ENCODE results near the gene GNB3. TPM values are rescaled to one million over a fixed set of nuclear protein-coding genes. Genes with fewer than 3 reads are reported as not detected.

Gene GNB3
- 2.1 to 2.7 TPM (median 2.3 TPM) in 5 replicates for total RNA-seq (2022; extraction: Qiagen RNA extraction; ENCODE audit: low read depth)

DNA sequence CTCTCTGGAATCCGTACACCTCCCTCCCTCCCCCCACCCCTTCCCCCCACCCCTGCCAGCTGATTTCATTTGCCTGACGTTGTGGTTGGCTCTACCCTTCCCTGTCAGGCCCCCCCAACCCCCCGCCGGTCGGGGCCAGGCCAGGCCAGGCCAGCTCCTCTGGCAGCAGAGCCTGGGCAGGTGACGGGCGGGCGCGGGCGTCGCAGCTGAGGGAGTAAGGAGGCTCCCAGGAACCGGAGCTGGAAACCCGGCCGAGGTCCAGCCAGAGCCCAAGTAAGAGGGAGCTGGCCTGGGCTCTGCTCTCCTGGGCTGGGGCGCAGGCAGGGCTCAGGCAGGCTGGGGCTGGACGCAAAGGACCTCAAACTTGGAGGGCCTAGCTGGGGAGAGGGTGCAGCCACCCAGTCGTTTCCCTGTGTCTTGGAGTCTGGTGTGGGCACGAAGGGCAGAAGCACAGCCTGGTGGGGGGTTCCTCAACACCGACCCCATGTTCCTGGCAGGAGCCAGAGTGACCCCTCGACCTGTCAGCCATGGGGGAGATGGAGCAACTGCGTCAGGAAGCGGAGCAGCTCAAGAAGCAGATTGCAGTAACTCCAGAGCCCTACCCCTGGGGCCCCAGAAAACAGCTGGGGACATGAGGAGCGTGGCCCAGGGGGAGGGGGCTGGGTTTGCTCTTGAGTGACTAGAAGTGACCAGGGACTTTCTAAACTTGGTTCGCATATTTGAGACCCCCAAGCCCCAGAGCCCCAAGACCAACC lies at the start of gene GNB3:
Gene GNB3, plus strand, starts transcription at position 165 of the 755 bp plus-strand sequence. Its CDS starts 363 bp downstream, at position 528.

DNA sequence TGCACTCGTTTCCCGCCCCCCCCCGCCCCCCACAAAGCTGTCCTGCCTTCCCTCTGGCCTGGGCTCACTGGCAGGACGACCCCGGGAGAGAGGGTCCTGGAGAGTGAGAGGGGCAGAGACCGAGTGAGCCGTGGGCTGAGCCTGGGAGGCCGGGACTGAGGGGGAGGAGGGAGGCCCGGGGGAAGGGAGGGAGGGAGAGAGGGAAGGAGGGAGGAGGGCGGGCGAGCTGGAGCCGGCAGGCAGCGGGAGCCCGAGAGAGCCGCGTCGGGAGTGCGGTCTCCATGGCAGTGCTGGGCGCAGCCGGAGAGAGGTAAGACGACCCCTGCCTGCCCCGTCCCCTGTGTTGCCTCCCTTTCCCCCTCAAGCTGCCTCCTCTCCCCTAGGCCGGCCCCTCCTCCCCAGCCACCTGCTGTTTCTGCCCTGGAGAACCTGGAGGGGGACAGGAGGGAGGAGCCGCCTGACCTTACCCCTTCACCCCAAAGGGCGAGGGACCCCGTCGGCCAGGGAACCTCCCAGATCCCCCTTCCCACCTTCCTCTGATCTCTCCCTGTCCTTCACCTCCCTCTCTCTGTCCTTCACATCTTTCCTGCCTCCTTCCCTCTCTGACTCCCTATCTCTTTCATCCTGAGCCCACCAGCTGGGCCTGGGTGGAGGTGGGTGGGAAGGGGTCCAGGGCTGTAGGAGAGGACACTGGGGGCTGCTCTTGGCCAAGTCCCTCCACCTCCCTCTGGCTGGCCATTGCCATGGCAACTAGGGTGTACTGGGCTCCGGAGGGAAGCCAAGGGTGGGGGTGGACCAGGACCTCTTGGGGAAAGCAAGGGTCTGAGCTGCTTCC lies 18.9 kb upstream of the GNB3 start, which contains the start of gene GPR162:
Gene GPR162, plus strand, starts transcription at position 231 of the 835 bp plus-strand sequence. CDS start 2,078 bp downstream, outside the sequence.

DNA sequence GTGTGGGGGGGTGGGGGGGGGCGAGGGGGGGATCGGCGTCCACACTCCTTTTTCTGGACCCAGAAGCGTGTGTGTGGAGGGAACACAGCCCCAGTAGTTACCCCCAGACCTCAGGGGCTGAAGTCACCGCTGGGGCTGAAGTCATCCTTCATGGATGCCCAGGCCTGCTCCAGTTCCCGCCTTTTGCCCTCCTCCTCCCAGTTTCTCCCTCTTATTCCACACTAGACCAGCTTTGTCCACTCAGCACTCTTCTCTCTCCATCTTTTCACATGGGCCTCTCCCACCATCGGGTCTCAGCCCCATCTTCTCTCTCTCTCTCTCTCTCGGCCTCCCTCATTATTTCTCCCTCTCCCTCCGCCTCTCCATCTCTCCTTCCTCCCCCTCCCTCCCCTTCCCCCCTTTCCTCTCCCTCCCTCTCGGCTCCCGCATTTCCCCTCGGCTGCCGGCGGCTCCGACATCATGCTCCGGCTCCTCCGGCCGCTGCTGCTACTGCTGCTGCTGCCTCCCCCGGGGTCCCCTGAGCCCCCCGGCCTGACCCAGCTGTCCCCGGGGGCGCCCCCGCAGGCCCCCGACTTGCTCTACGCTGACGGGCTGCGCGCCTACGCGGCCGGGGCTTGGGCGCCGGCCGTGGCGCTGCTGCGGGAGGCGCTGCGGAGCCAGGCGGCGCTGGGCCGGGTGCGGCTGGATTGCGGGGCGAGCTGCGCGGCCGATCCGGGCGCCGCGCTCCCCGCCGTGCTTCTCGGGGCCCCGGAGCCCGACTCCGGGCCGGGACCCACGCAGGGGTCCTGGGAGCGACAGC lies 12.5 kb upstream of the GNB3 start, which contains the start of gene P3H3:
Gene P3H3, plus strand, starts transcription at position 426 of the 799 bp plus-strand sequence. Its CDS starts 34 bp downstream, at position 460.

DNA sequence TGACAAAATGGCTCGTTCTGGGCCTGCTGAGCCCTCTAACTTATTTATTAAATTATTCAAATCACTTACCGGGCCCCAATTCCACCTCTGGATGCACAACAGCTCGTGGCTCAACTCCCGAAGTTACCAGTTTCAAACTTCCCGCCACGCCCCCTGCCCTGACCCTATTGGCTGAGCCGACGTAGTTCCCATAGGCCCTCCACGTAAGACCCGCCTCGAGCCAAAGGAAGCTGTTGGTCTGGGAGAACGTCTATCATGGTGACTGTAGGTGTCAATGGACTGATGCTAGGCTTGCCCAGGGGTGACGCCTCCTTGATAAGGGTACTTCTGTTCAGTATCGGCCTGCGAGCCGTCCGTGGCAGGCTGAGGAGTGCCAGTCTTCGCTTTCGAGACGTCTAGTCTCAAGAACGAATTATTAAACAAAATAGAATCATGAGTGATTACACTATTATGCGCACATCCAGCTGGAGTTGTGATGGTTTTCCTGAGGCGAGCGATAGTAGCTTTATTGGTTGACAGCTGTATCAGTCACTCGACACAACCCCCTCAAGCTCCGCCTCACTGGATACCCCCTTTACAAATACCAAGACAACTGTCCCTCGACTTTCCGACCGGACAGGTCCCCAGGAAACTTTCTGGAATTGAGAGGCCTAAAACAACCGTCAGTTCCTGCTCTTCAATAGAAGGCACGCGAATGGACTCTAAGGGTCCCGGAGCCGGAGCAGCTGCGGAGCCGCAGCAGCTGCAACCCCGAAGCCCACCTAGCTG lies 10.6 kb downstream of the GNB3 start, which contains the start of gene CDCA3:
Gene CDCA3, minus strand, starts transcription at position 134 of the 768 bp plus-strand sequence. CDS start 334 bp downstream, outside the sequence.

DNA sequence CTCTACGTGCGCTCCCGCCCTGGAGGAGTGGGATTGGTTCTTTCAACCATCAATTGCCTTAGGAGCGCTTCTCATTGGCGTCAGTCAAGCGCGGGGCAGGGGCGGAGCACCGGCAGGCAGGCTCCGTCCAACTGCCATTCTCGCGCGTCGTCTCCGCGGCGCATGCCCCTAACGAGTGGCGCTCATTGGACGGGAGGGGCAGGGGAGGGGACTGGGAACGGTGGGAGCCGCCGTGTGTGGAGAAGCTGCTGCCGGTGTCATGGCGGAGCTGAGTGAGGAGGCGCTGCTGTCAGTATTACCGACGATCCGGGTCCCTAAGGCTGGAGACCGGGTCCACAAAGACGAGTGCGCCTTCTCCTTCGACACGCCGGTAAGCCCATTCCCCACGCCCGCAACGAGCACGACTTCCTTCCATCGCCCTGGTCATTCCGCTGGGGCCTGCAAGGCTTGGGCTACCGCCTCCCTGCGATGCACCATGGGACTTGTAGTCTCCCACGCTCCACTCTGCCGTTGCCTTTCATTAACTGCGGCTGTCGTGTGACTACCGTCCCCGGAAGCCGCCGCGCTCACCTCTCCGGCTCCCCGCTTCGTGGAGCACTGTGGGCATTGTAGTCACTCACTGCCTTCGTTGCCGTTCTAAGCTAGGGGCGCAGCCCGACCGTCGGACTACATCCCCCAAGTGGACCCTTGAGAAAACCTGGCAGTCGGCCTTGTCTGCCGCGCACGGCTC lies 11.4 kb downstream of the GNB3 start, which contains the start of gene USP5:
Gene USP5, plus strand, starts transcription at position 230 of the 730 bp plus-strand sequence. Its CDS starts 30 bp downstream, at position 260.

DNA sequence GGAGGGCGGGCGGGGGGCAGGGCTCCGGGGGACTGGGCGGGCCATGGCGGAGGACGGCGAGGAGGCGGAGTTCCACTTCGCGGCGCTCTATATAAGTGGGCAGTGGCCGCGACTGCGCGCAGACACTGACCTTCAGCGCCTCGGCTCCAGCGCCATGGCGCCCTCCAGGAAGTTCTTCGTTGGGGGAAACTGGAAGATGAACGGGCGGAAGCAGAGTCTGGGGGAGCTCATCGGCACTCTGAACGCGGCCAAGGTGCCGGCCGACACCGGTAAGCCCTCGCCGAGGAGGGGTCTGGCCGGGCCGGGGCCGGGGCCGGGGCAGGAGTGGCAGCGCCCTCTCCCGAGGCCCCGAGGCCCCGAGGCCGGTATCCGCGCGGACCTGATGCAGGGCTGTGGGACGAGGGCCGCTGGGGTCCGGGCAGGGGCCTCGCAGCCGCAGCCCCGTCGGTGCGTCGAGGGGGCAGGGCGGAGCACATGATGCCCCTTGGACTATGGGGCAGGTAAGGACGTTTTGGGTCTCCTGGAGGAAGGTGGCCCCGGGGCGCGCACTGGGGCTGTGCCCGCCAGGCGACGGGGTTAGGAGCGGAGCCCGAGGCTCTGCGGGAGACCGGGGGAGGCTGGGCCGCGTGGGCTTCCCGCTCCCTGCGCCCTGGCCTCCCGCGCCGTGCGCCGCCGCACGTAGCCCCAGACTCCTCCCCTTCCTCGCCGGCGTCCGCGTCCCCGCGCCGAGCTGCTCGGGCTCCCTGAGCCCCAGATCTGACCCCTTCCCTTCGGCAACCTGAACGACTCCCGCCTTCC lies 26.9 kb downstream of the GNB3 start, which contains the start of gene TPI1:
Gene TPI1, plus strand, starts transcription at position 119 of the 798 bp plus-strand sequence. Its CDS starts 36 bp downstream, at position 155.

DNA sequence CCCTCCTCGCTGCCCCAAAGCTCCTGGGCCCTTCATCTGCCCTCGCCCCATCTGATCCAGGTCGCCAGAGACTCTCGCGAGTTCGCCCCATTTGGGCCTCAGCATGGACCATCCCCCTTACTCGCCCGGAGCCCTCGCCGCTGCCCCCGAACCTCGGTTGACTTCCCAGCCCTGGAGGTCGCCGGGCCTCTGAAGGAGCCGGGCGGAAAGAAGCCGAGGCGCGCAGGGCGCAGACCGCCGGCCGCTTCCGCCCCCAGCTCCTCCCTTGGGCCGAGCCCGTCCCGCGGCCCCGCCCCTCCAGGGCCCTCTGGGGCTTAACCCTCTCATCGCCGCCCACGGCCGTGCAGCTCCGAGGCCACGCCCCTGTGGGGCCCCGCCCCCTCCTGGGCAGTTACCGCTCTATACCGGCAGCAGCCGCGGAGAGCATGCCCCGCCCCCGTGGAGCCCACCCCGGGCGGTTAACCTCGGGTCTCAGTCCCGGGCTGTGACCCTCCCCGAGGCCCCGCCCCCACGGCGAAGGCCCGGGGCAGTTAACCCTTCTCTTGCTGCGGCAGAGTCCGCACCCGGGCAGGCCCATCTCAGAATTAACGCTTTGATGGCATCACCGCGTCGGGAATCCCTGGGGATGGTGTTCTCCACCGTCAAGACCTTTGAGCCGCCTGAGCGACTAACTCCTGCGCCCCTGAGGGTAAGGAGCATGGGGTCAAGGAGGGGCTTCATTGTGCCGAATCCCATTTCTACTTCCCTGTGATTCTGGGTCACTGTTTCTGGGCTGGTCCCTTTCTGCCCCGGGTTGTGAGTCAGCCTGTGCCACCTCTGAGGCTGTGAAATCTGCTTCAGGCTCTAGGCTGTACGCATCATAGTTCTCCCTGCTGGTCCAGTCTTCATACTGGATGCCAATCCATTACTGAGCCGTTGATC lies 32.6 kb downstream of the GNB3 start, which contains the start of gene SPSB2:
Gene SPSB2, minus strand, starts transcription at position 210 of the 921 bp plus-strand sequence. CDS start 402 bp downstream, outside the sequence.

Other genes with a start within 250 kb of the GNB3 start
- gene CHD4, start 233.5 kb upstream of the GNB3 start, total RNA-seq (2022; extraction: Qiagen RNA extraction; ENCODE audit: low read depth) = 60.1 to 82.5 TPM (median 69.6 TPM) in 5 replicates
- gene LPAR5, start 205.0 kb upstream of the GNB3 start, total RNA-seq (2022; extraction: Qiagen RNA extraction; ENCODE audit: low read depth) = 0.42 to 1.1 TPM (median 0.76 TPM) in 5 replicates
- gene ACRBP, start 193.5 kb upstream of the GNB3 start, total RNA-seq (2022; extraction: Qiagen RNA extraction; ENCODE audit: low read depth) = 0.29 to 0.48 TPM (median 0.38 TPM) in 4 of 5 replicates, not detected in the other
- gene ING4, start 177.8 kb upstream of the GNB3 start, total RNA-seq (2022; extraction: Qiagen RNA extraction; ENCODE audit: low read depth) = 11.3 to 18.6 TPM (median 14.4 TPM) in 5 replicates
- 49.6 to 66.0 TPM (median 62.9 TPM) in 5 replicates for gene ZNF384, start 151.6 kb upstream of the GNB3 start, total RNA-seq (2022; extraction: Qiagen RNA extraction; ENCODE audit: low read depth)
- gene PIANP, start 140.1 kb upstream of the GNB3 start, total RNA-seq (2022; extraction: Qiagen RNA extraction; ENCODE audit: low read depth) = 0.68 to 1.3 TPM (median 0.97 TPM) in 5 replicates
- gene COPS7A, start 116.9 kb upstream of the GNB3 start, total RNA-seq (2022; extraction: Qiagen RNA extraction; ENCODE audit: low read depth) = 46.4 to 60.7 TPM (median 58.3 TPM) in 5 replicates
- gene MLF2, start 87.8 kb upstream of the GNB3 start, total RNA-seq (2022; extraction: Qiagen RNA extraction; ENCODE audit: low read depth) = 221 to 313 TPM (median 302 TPM) in 5 replicates
- gene PTMS, start 74.6 kb upstream of the GNB3 start, total RNA-seq (2022; extraction: Qiagen RNA extraction; ENCODE audit: low read depth) = 687 to 1,137 TPM (median 1,048 TPM) in 5 replicates
- gene LAG3, start 68.4 kb upstream of the GNB3 start, total RNA-seq (2022; extraction: Qiagen RNA extraction; ENCODE audit: low read depth) = 0.79 to 2.2 TPM (median 1.6 TPM) in 5 replicates
- gene CD4, start 51.4 kb upstream of the GNB3 start, total RNA-seq (2022; extraction: Qiagen RNA extraction; ENCODE audit: low read depth) = not detected in 5 replicates
- gene GPR162, start 19.1 kb upstream of the GNB3 start, total RNA-seq (2022; extraction: Qiagen RNA extraction; ENCODE audit: low read depth) = 0.39 to 0.87 TPM (median 0.56 TPM) in 5 replicates
- gene P3H3, start 12.5 kb upstream of the GNB3 start, total RNA-seq (2022; extraction: Qiagen RNA extraction; ENCODE audit: low read depth) = 14.2 to 32.8 TPM (median 27.5 TPM) in 5 replicates
- gene CDCA3, start 10.4 kb downstream of the GNB3 start, total RNA-seq (2022; extraction: Qiagen RNA extraction; ENCODE audit: low read depth) = 68.4 to 85.8 TPM (median 72.7 TPM) in 5 replicates
- 76.4 to 97.4 TPM (median 80.0 TPM) in 5 replicates for gene USP5, start 11.2 kb downstream of the GNB3 start, total RNA-seq (2022; extraction: Qiagen RNA extraction; ENCODE audit: low read depth)
- 1,281 to 1,662 TPM (median 1,628 TPM) in 5 replicates for gene TPI1, start 26.6 kb downstream of the GNB3 start, total RNA-seq (2022; extraction: Qiagen RNA extraction; ENCODE audit: low read depth)
- gene SPSB2, start 32.4 kb downstream of the GNB3 start, total RNA-seq (2022; extraction: Qiagen RNA extraction; ENCODE audit: low read depth) = 19.2 to 36.2 TPM (median 30.5 TPM) in 5 replicates
- gene LRRC23, start 63.9 kb downstream of the GNB3 start, total RNA-seq (2022; extraction: Qiagen RNA extraction; ENCODE audit: low read depth) = 15.7 to 21.7 TPM (median 17.3 TPM) in 5 replicates
- gene ENO2, start 73.7 kb downstream of the GNB3 start, total RNA-seq (2022; extraction: Qiagen RNA extraction; ENCODE audit: low read depth) = 32.7 to 43.8 TPM (median 41.2 TPM) in 5 replicates
- 36.6 to 87.8 TPM (median 83.1 TPM) in 5 replicates for gene ATN1, start 87.0 kb downstream of the GNB3 start, total RNA-seq (2022; extraction: Qiagen RNA extraction; ENCODE audit: low read depth)
- not detected in 5 replicates for gene RNU7-1, start 102.9 kb downstream of the GNB3 start, total RNA-seq (2022; extraction: Qiagen RNA extraction; ENCODE audit: low read depth)
- gene C12orf57, start 103.1 kb downstream of the GNB3 start, total RNA-seq (2022; extraction: Qiagen RNA extraction; ENCODE audit: low read depth) = 240 to 311 TPM (median 303 TPM) in 5 replicates
- gene PTPN6, start 110.4 kb downstream of the GNB3 start, total RNA-seq (2022; extraction: Qiagen RNA extraction; ENCODE audit: low read depth) = 6.2 to 12.8 TPM (median 11.9 TPM) in 5 replicates
- gene PHB2, start 129.7 kb downstream of the GNB3 start, total RNA-seq (2022; extraction: Qiagen RNA extraction; ENCODE audit: low read depth) = 278 to 353 TPM (median 328 TPM) in 5 replicates
- gene EMG1, start 130.0 kb downstream of the GNB3 start, total RNA-seq (2022; extraction: Qiagen RNA extraction; ENCODE audit: low read depth) = 55.9 to 81.9 TPM (median 61.3 TPM) in 5 replicates
- 26.6 to 31.1 TPM (median 27.6 TPM) in 5 replicates for gene LPCAT3, start 177.6 kb downstream of the GNB3 start, total RNA-seq (2022; extraction: Qiagen RNA extraction; ENCODE audit: low read depth)
- gene C1S, start 219.8 kb downstream of the GNB3 start, total RNA-seq (2022; extraction: Qiagen RNA extraction; ENCODE audit: low read depth) = 38.6 to 58.9 TPM (median 42.6 TPM) in 5 replicates

Measured in A549 treated with ZK216348 at 1 μM for 4 hours (cell line).